Left colon (tissue), 2 donors: ENCODE measurements around the gene ZNF408. TPM values are rescaled to one million over a fixed set of nuclear protein-coding genes. Genes with fewer than 3 reads are reported as not detected.

ENCODE experiments used
- ATAC-seq: fragments of 200-7000 bp; cut with Tn5 transposase; one replicate; pipeline ENCODE4 v1.9.1; 2020; ENCODE audit warnings: mild to moderate bottlenecking, moderate library complexity
- DNase-seq, 2 donors: peaks; one replicate each; pipeline ENCODE4 v3.0.0-alpha.2; 2020
- intact Hi-C, 2 donors: fragments of 100-400 bp; cut with DNase I in 1 of 2; cut with micrococcal nuclease in 1 of 2; formaldehyde crosslinking; loops; one replicate each; pipeline versions ENCODE4 v1.11.2 to v1.14.0; 2022; cut with DNase I, micrococcal nuclease
- total RNA-seq, 2 donors: library from RNA; stranded (reverse); fragmentation: NEBNext Ultra II Directional; extraction: Animal tissue kit (Norgen Biotek cat#: 25700); gene quantifications; one replicate each; pipeline ENCODE4 v1.2.1, GENCODE V29; 2021
- donor health status: DM: no; HTN: no; CAD: no.
- donor health status: DM: yes; HTN: yes; CAD: no.

Gene ZNF408
- total RNA-seq, 2 donors from 2014 or later = 11.3 to 11.6 TPM

DNA sequence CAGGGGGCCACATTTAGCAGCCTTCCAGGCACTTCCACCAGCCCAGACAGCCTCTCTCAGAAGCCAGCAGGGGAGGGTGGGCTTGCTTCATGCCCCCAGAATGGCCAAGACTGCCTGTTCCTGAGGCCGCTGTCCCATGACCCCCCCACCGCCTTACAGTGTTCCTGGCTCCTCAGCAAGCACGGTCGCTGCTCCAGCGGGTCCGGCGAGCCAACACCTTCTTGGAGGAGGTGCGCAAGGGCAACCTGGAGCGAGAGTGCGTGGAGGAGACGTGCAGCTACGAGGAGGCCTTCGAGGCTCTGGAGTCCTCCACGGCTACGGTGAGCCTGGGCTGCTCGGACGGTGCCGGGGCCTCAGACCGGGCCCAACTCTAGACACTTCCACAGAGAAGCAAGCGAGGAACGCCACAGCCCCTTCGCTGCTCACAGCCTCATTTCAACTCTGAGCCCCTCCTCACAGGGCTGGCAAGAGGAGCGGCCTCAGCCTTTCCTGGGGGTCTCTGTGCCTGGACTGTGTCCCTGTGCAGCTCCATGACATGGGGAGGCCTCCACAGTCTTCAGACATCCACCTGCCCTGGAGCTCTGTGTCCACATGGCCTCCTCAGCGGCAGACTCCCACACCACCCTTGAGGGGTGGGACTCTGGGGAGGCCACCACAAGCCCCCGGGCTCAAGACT lies 18.9 kb downstream of the ZNF408 start:
- intact Hi-C loops = no loop called here
- ATAC-seq (no peak), DNase-seq (no peak)

DNA sequence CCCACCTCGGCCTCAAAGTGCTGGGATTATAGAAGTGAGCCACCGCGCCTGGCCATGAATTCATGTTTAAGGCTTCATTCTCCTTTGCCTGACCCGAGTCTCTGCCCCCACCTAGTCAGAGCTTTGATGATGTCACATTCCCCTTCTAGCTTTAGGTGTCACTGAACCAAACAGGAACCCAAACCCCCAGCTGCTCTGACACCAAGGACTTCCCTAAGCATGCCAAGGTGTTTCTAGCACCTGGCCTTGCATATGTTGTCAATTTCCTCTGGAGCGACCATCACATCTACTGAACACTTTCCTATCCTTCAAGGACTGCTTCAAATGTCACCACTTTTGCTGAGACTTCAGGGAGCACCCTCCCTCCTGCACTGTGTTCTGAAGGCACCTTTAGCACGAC lies 20.5 kb downstream of the ZNF408 start:
- ATAC-seq = no peak

DNA sequence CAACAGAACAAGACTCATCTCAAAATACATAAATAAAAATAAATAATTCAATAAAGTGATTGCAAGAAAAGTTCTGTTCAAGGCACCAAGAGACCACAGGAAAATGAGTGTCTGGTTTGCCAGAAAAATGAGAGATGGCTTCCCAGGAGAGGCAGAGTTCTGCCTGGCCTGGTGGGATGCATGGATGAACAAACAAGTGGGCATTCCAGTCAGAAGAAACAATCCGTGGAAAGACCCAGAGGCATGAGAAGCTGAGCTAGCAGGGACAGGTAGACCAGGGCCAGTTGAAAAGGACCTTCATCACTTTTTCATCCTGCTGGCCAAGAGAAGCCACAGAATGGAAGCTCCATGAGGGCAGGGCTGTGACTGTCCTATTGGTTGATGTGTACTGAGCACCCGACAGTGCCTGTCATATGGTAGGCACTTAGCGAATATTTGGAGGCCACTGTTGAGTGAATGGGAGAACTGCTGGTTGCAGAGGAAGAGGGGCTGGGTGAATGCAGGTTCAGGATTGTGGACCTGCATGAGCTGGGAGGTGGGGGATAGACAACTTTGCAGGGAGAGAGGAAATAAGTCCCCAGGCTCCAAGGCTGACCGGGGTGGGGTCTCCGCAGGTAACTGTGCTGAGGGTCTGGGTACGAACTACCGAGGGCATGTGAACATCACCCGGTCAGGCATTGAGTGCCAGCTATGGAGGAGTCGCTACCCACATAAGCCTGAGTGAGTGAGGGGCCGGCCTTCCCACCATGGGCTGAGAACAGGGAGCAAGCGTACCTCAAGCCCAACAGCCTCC lies 21.9 kb downstream of the ZNF408 start:
- ATAC-seq = no peak
- intact Hi-C loops = no loop called here
- DNase-seq = no peak

More for the DNA sequence above, 20.5 kb downstream of the ZNF408 start:
- DNase-seq = no peak
- intact Hi-C loops = no loop called here

DNA sequence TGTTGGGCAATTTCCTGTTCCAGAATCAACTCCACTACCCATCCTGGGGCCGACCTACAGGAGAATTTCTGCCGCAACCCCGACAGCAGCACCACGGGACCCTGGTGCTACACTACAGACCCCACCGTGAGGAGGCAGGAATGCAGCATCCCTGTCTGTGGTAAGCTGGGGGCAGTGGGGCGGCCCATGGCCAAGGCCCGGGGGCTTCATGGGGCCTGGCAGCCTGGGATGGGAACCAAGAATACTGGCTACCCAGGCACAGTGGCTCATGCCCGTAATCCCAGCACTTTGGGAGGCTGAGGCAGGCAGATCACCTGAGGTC lies 22.5 kb downstream of the ZNF408 start:
- DNase-seq (no peak), ATAC-seq (no peak)

DNA sequence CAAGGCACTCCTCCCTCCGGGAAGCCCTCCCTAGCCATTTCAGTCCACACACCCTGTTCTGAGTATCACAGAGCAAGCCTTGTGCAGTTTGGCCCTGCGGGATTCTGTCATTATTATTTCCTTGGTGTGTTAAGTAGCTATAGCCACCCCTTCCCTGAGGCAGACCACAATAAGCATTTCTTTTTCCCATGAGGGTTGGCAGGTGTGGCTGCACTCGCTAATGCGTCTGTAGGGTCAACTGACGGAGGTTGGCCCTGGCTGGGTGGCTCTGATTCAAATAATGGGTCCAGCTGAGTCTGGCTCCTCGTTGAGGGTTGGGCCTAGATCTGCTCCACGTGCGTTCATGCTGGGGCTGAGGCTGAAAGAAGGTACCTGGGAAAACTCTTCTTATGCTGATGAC lies 23.3 kb downstream of the ZNF408 start:
- no peak for ATAC-seq
- no peak for DNase-seq
- intact Hi-C loops = no loop called here

More for the DNA sequence above, 22.5 kb downstream of the ZNF408 start:
- intact Hi-C loops = no loop called here

DNA sequence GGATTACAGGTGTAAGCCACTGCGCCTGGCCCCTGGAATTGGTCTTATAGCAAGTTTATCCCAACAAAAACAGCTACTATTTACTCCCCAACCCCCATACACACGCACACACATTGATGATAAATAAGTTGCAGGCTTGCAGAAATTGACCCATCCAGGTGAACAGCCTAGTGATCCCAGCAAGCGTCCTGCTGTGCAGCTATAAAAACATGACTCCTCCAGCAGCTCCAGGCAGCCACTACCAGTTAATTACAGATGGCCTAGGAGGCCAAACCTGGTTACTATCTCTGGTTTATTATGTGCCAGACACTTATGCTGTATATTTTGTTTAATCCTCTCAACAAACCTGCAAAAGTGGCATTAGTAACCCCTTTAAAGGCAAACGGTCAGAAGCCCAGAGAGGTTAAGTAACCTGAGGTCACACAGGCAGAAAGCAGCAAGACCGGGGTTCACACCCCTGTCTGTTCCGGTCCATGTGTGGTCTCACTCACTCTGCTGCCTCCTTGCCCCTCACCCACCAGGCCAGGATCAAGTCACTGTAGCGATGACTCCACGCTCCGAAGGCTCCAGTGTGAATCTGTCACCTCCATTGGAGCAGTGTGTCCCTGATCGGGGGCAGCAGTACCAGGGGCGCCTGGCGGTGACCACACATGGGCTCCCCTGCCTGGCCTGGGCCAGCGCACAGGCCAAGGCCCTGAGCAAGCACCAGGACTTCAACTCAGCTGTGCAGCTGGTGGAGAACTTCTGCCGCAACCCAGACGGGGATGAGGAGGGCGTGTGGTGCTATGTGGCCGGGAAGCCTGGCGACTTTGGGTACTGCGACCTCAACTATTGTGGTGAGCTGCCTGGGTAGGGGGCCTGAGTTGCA lies 24.7 kb downstream of the ZNF408 start:
- DNase-seq = no peak
- intact Hi-C loops = no loop called here

DNA sequence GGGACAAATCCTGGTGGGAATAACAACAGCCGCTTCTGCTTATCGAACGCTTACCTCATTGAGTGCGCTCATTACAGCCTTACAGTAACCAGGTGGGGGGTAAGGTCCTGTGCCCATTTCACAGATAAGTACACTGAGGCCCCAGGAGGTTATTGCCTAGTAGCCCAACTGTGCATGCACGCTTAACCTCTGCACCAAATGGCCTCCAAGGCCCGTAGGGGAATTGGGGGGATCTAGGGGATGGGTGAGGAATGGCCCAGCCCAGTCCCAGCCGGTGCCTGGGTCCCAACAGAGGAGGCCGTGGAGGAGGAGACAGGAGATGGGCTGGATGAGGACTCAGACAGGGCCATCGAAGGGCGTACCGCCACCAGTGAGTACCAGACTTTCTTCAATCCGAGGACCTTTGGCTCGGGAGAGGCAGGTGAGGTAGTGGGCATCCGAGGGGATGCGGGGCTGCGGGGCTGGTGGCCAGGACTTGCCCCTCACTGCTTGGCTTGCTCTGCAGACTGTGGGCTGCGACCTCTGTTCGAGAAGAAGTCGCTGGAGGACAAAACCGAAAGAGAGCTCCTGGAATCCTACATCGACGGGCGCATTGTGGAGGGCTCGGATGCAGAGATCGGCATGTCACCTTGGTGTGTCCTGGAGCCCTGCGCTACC lies 25.5 kb downstream of the ZNF408 start:
- ATAC-seq (no peak), DNase-seq (no peak)
- intact Hi-C loops = no loop called here

More for the DNA sequence above, 24.7 kb downstream of the ZNF408 start:
- ATAC-seq = no peak

DNA sequence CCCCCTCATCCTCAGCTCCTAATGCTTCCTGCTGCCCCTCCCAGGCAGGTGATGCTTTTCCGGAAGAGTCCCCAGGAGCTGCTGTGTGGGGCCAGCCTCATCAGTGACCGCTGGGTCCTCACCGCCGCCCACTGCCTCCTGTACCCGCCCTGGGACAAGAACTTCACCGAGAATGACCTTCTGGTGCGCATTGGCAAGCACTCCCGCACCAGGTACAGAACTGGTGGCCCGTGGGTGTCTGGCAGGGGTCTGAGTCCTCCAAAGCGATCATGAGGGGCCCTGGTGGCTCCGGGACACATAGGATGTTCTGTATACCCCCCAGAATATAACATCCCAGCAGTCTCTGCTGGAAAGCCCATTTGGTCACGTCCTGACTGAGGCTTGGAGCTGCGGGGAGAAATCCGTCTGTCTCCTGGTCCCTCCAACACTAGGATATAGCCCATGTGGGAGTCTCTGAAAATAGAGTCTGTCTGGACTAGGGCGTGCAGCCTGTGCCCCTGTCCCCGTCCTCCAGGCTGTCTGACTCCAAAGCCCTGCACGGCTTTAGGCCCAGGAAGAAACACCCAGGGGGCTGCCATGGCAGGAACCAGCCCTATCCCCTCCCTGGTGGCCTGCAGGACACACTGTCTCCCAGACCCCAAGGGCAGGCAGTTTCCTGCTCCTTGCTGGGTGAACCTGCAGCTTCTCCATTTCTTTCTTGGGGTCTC lies 27.3 kb downstream of the ZNF408 start:
- DNase-seq (no peak), ATAC-seq (no peak)
- intact Hi-C loops = no loop called here

DNA sequence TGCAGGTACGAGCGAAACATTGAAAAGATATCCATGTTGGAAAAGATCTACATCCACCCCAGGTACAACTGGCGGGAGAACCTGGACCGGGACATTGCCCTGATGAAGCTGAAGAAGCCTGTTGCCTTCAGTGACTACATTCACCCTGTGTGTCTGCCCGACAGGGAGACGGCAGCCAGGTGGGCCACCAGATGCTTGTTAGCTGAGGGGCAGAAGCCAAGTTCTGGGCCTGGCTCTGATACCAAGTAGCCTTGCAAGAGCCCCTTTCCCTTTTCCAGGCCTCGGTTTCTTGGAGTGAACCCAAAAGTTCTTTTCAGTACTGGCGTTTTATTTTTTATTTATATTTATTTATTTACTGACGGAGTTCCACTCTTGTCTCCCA lies 27.8 kb downstream of the ZNF408 start:
- ATAC-seq (no peak), DNase-seq (no peak)
- intact Hi-C loops = no loop called here

DNA sequence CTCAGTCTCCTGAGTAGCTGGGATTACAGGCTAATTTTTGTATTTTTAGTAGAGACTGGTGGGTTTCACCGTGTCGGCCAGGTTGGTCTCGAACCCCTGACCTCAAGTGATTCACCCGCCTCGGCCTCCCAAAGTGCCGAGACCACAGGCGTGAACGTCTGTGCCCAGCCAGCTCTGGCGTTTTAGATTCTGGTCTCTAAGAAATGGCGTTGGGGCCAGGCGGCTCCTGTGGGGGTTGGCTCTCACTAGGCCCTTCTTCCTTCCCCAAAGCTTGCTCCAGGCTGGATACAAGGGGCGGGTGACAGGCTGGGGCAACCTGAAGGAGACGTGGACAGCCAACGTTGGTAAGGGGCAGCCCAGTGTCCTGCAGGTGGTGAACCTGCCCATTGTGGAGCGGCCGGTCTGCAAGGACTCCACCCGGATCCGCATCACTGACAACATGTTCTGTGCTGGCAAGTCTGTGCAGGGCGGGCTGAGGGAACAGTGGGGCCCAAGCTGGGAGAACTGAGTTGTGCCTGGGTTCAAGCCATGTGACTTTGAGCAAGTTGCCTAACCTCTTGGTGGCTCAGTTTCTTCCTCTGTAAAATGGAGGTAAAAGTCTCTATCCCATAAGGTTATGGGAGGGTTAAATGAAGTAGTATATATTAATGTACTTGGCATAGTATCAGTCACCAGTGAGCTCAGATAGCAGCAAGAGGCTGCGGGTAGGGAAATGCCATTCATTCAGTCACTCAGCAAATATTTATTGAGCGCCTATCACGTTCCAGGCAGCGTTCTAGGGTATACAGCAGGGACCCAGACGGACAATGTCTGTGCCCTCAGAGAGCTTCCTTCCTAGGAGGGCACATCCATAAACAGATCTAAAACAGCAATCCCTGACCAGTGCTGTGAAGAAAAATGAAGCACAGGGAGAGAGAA lies 28.5 kb downstream of the ZNF408 start:
- intact Hi-C loops = no loop called here
- ATAC-seq (no peak), DNase-seq (no peak)

DNA sequence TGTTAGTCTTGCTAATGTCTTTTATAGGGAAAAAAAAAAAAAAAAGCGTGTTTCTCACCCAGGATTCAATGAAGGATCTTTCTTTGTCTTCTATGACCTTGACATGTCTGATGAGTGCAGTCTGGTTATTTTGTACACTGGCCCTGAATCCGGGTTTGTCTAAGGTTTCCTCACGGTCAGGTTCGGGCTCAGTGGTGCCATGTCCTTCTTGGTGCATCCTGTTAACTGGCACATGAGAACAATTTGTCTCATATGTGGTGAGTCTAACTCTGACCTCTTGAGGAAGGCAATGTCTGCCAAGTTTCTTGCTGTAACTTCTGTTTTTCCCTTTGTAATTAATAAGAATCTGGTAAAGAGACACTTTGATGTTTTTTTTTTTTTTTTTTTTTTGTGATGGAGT lies 30.7 kb downstream of the ZNF408 start:
- intact Hi-C loops = no loop called here

DNA sequence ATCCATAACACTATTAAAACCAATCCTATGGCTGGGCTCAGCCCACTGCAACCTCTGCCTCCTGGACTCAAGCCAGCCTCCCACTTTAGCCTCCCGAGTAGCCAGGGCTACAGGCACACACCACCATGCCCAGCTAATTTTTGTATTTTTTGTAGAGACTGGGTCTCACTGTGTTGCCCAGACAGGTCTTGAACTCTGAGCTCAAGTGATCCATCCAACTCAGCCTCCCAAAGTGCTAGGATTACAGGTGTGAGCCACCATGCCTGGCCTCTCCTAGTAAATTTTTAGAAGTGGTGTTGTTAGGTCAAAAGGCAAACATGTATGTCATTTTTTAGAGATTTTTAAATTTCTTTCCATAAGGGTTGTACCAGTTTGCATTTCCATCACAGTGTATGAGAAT lies 32.4 kb downstream of the ZNF408 start:
- no peak for ATAC-seq

More for the DNA sequence above, 30.7 kb downstream of the ZNF408 start:
- ATAC-seq (no peak), DNase-seq (no peak)

DNA sequence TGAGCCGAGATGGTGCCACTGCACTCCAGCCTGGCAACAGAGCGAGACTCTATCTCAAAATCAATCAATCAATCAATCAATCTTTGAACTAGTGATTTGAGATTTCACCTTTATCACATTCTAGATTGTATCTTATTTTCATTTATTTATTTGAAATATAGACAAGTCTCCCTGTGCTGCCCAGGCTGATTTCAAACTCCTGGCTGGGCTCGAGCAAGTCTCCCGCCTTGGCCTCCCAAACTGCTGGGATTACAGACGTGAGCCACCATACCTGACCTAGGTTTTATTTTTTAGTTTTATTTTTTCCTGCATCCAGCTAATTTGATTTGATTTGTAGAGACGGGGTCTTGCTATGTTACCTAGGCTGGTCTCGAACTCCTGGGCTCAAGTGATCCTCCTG lies 35.3 kb downstream of the ZNF408 start:
- DNase-seq (no peak), ATAC-seq (no peak)
- intact Hi-C loops = no loop called here

More for the DNA sequence above, 32.4 kb downstream of the ZNF408 start:
- no peak for DNase-seq
- intact Hi-C loops = no loop called here

DNA sequence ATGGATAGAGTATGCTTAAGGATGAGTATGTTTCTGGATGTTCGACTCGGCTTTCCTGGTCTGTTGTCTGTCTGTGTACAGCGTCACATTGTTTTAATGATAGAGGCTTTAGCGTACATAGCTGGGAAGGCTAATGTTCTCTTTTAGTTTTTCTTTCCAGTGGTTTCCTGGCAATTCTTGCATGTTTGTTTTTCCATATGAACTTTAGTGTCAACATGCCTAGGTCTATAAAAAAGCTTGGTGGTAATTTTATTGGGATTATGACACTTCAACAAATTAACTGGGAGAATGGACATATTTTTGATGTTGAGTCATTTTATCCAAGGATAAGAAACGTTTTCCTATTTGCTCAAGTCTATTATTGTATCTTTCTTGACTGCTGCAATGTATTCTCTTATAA lies 35.8 kb downstream of the ZNF408 start:
- ATAC-seq (peak; percentile 73), DNase-seq (no peak)
- intact Hi-C loops = no loop called here

DNA sequence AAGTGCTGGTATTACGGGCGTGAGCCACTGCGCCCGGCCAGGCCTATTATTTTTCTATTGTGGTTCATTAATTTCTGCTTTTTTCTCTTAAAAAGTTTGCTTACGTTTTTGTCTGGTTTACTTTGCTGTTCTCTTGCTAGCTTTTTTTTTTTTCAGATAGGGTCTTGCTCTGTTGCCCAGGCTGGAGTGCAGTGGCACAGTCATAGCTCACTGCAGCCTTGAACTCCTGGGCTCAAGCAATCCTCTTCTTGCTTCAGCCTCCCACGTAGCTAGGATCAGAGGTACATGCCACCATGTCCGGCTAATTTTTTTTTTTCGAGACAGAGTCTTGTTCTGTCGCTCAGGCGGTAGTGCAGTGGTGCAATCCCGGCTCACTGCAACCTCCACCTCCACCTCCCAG lies 36.9 kb downstream of the ZNF408 start:
- intact Hi-C loops = no loop called here
- ATAC-seq (no peak), DNase-seq (no peak)

DNA sequence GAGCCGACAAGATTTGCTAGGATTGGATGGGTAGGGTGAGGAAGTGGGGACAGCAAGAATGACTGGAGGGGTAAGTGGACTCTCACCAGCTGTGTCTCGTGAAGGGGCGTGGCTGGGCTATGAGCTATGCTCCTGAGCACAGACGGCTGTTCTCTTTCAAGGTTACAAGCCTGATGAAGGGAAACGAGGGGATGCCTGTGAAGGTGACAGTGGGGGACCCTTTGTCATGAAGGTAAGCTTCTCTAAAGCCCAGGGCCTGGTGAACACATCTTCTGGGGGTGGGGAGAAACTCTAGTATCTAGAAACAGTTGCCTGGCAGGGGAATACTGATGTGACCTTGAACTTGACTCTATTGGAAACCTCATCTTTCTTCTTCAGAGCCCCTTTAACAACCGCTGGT lies 38.1 kb downstream of the ZNF408 start:
- ATAC-seq (peak; percentile 78), DNase-seq (peak; percentile 37 to 45)
- intact Hi-C loops = no loop called here

DNA sequence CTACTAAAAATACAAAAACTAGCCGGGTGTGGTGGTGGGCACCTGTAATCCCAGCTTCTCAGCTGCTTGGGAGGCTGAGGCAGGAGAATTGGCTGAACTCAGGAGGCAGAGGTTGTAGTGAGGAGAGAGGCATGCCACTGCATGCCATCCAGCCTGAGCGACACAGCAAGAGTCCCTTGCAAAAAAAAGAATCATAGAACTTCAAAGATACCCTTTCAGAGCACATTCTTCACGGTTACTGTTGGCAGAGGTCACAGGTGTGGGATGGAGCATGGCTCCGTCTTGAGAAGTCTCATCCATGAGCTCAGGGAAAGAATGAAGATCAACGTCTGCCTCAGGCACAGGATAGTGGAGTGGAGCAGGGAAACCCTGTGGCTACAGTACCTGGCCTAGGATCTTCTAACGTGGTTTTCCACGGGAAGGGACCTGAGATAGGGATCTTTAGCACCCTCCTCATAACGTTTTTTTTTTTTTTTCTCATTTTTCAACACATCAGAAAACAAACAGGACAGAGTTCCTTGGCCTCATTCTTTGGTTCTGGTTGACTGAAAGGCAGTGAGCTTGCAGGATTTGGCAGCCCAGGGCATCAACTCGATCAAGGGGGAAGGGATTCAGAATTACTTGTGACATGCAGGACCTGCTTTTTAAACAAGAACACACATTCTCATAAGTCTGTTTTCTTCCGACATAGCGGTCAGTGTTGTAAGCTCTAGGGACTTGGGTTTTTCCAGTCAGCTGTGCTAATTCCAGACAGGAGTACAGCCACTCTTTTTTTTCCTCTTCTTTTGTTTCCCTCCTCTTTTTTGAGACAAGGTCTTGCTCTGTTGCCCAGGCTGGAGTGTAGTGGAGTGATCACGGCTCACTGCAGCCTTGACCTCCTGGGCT lies 41.0 kb downstream of the ZNF408 start:
- ATAC-seq = no peak
- intact Hi-C loops = no loop called here
- DNase-seq = no peak
